HG03045 (cell line): Measurements from ENCODE around the gene MCMBP.
A peak's percentile ranks its signal among the peaks of the same experiment; 100 is the strongest.
"Not testable (repeated sequence)": the region's sequence is repeated elsewhere in the genome, so short reads cannot be mapped to it uniquely, and the experiment has no call there.

Experiments
- ATAC-seq: cut with Tn5 transposase; IDR thresholded peaks from one replicate; pipeline ENCODE4 v1.9.1; 2021; ENCODE audit warnings: mild to moderate bottlenecking, moderate library complexity; ENCODE audit not compliant: unreplicated experiment

MCMBP gene, protein sequence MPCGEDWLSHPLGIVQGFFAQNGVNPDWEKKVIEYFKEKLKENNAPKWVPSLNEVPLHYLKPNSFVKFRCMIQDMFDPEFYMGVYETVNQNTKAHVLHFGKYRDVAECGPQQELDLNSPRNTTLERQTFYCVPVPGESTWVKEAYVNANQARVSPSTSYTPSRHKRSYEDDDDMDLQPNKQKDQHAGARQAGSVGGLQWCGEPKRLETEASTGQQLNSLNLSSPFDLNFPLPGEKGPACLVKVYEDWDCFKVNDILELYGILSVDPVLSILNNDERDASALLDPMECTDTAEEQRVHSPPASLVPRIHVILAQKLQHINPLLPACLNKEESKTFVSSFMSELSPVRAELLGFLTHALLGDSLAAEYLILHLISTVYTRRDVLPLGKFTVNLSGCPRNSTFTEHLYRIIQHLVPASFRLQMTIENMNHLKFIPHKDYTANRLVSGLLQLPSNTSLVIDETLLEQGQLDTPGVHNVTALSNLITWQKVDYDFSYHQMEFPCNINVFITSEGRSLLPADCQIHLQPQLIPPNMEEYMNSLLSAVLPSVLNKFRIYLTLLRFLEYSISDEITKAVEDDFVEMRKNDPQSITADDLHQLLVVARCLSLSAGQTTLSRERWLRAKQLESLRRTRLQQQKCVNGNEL

DNA sequence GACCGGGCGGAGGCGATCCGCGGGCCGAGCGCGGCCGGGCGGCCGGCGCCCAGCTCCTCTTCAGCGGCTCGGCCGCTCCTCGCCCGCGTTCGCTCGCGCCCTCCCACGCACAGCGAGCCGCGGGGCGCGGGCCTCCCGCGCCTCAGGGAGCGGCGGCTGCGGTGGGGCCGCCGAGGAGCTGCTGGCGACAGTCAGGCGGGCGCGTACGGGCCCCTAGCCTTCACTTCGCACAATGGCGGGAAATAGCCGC is at the start of gene MCMBP:
Gene MCMBP (minus strand): TSS at position 234 of the 250 bp plus-strand sequence. CDS start 259 bp downstream, outside the sequence.
- peak; percentile 21 for ATAC-seq

DNA sequence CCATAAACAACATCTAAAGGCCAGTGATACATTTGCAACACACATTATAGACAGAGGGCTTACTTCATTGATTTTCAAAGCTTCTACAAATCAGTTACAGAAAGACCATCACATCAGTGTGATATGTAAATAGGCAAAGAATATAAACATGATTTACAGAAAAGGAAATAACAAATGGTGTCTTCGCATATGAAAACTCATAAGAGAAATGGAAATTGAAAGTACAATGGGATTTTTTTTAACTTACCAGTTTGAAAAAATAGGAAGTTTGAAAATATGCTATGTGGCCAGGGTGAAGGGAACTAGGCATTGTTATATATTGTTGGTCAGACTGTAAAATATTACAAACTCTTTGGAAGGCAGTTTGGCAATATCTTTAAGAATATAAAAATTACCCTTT is 47.2 kb upstream of the MCMBP start:
- ATAC-seq, result no peak

DNA sequence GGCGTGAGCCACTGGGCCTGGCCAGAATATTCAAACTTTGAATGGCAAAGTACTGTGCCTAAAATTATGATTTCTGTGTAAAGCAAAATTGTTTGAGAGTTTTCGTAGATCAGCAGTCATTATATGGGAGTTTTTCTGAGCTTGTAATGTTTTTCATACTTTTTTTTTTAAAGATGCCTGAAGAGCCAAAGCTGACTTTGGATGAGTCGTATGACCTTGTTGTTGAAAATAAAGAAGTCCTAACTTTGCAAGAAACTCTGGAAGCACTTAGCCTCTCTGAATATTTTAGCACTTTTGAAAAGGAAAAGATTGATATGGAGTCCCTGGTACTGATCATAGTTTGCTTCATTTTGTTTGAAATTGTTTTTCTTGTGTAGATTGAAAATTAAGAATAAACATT is 46.6 kb upstream of the MCMBP start:
- ATAC-seq, result no peak

DNA sequence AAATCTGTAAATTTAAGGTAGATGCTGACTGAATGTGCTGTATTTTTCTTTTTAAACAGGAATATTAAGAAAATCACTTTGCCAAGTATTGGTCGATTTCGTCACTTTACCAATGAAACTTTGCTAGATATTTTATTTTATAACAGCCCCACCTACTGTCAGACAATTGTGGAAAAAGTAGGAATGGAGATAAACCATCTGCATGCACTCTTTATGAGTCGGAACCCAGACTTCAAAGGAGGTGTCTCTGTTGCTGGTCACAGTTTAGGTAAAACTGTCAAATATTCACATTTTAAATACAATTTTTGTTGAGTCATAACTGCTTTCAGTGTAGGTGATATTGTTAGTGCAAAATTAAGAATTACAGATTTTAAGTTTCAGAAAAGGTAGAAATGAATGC is 45.1 kb upstream of the MCMBP start:
- no peak for ATAC-seq

DNA sequence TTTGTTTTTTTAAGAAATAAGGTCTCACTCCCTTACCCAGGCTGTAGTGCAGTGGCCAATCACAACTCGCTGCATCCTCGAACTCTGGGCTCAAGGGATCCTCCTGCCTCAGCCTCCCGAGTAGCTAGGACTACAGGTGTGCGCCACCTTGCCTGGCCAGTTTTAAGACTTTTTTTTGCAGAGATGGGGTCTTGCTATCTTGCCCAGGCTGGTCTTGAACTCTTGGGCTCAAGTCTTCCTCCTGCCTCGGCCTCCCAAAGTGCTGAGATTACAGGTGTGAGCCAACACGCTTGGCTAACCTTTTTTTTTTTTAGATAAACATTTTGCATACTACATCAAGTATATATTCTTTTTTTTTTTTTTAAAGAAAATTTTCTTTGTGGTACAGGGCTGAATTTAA is 38.0 kb upstream of the MCMBP start:
- ATAC-seq, result no peak

DNA sequence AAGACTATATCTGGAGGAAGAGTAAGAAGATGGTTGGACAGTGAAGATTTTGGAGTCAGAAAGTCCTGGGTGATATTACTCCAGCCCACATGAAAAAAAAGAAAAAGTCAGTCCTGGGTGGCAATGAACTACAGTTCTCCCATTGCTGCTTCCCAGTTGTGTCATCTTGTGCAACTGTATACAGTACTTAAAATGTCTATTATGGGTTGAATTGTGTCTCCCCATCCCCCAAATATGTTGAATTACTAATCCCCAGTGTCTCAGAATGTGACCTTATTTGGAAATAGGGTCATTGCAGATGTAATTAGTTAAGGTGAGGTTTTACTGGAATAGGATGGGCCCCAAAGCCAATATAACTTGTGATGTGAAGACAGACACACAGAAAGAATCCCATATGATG is 35.5 kb upstream of the MCMBP start:
- no peak for ATAC-seq

DNA sequence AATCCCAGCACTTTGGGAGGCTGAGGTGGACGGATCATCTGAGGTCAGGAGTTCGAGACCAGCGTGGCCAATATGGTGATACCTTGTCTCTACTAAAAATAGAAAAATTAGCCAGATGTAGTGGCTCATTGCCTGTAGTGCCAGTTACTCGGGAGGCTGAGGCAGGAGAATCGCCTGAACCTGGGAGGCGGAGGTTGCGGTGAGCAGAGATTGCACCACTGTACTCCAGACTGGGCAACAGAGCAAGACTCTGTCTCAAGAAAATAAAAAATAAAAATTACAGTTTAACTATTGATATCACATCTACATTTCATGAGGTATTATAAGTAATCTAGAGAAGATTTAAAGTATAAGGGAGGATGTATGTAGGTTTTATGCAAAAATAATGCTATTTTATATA is 35.1 kb upstream of the MCMBP start:
- ATAC-seq, result not testable (repeated sequence)

DNA sequence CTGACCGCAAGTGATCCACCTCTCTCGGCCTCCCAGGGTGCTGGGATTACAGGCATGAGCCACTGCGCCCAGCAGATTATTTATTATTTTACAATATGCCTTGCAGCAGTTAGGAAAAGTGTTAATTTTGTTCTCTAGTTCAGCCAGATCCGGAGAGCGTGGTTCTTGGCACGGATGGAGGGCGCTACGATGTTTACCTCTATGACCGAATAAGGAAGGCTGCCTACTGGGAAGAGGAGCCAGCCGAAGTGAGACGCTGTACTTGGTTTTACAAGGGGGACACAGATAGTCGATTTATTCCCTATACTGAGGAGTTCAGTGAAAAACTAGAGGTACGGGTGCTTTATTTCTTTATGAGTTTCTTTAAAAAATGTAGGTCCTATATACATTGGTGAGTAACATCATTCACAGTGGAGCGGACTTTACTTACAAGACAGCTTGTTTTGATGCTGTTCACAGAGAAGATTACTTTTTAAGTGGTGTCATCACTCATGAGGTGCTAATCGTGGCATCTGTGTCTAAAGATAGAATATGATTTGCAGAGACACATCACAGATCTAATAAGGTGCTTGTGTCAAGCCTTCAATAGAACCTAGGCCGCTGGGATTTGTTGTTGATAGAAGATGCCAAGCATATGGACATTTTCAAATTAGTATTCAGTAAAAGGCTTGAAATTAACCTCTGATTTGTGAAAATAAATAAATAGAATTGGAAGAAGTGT is 31.5 kb upstream of the MCMBP start:
- ATAC-seq, result no peak

DNA sequence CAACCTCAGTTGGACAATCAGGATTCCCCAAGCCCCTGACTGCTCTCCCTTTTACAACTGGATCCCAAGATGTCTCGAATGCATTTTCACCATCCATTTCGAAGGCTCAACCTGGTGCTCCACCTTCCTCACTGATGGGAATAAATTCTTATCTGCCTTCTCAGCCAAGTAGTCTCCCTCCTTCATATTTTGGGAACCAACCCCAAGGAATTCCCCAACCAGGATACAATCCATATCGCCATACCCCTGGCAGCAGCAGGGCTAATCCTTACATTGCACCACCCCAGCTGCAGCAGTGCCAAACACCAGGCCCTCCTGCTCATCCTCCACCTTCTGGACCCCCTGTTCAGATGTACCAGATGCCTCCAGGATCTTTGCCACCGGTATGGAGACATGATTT is 25.9 kb upstream of the MCMBP start:
- no peak for ATAC-seq

DNA sequence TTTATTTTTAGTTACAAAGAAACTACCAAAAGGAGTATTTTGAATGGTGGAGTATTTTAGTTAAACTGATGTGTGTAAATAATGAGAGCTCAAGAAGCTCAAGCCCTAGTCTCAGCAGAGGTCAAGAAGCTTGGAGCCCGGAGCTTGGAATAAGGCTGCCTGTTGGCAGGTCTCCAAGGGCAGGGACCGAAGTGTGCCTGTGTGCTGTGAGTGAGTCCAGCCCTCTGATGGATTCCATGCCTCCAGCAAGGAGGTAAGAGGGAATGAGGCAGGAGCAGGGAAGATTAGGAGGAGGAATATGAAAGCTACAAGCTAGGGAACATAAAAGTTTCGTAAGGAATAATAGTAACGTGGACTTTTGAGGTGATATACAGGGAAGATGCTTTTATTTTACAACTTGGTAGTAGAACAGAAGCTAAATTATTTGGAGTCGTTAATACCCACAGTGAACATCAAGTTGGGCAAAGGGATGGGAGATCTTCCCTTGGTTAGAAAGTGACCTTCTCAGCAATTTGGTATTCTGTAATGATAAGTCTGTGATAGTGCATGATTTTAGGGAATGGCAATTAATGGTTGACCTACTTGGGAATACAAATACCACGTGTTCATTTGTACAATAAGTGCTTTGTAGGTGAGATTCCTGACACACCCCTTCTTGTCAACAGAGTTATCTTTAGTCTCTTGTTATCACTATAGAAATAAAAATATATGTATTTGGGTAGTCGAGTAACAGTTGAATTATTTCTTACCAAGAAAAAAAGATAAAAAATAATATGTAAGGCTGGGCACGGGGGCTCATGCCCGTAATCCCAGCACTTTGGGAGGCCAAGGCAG is 24.5 kb upstream of the MCMBP start:
- no peak for ATAC-seq

DNA sequence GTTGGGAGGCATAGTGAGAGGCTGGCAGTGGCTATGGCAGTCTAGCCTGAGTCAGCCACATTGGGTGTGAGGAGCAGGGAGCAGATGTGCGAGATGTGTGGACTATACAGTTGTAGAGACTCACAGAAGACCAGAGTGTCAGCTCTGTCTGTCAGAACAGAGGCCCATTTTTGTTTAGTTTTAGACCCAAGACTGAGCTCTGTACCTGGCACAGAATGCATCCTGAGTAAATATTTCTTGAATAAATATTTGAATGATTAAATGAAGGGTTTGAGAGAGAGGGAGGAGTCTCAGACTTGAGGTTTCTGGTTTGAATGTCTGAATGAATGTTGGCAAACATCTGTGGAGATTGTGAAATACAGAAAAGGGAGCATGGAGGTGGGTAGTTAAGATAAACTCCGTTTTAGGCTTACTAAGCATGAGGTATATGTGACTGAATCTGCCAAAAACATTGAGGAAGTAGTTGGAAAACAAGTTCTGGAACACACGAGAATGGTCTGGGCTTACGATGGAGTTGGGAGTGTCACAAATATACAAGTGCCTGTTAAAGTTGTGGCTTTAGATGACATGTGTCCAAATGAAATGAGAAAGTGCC is 23.5 kb upstream of the MCMBP start:
- no peak for ATAC-seq

DNA sequence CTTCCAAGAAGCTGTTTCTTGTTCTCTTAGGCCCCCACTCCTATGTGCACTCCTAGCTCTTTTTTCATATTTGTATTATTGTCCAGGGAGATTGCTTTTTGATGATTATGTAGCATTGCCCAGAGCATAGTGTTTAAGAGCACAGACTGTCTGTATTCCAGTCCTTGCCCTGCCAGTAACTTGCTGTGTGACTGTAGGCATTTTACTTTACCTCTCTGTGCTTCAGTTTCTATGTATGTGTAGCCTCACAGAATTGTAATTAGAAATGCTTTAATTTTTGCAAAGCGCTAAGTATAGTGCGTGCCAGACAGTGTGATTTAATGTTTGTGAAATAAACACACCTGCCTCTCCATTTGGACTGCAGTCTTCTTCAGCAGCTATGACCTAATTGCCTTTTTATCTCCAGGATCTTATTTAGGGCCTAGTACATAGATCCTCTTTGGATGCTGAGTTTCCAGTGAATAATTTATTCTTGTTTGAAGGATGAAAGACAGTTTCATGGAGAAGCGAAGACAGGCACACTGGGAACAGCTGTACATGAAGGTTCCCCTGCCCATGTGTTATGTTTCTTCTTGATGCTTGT is 21.3 kb upstream of the MCMBP start:
- no peak for ATAC-seq

DNA sequence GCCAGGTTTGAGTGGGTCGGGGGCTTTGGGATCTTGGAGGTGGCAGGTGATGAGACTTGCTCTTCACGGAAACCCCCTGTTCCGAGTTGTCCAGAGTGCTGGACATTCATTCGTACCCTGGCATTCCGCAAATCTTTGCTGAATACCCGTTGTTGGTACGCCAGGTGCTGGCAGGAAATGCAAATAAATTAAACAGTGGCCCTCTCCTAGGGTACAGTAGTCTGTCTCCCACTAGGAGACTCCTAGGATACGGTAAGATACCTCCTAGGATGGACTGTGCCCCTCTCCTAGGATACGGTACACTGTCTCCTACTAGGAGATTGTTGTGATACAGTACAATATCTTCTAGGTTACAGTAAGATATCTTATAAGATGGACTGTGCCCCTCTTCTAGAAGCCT is 20.4 kb upstream of the MCMBP start:
- ATAC-seq, result no peak

DNA sequence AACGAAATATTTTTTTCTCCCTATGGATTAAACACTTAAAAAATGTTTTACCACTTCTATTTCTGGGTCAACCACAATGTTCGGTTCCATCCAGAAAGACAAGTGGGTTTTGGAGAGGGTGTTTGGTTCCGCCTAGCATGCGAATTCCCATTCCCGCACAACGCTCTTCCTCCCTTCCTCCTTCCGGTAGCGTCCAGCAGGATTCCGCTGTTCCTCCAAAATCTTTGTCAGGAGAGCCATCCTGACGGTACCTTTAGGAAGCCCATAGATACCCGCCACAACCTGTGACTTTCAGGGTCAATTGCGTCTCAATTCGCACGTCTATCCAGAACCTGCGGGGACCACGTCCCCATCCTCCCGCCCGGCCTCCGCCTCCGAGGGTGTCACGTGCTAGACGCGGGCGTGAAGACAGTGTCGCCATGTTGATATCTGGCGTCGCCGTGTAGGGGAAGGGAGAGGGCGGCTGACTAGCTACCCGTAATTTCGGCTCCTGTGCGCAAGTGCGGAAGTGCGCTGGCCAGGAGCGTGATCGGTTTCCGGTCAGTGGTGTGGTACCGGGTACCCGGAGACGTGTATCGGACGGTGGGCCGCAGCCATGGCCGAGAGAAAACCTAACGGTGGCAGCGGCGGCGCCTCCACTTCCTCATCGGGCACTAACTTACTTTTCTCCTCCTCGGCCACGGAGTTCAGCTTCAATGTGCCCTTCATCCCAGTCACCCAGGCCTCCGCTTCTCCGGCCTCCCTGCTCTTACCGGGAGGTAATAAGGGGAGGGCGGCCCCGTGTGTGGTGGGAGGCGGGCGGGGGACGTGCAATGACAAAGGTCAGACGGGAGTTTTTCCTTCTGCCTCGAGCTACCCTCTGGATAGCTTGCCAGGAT is 19.8 kb upstream of the MCMBP start, which contains the start of gene SEC23IP:
Gene SEC23IP (plus strand): TSS at position 543 of the 878 bp plus-strand sequence. CDS start 53 bp downstream, at position 596.
- ATAC-seq, result peak; percentile 99

DNA sequence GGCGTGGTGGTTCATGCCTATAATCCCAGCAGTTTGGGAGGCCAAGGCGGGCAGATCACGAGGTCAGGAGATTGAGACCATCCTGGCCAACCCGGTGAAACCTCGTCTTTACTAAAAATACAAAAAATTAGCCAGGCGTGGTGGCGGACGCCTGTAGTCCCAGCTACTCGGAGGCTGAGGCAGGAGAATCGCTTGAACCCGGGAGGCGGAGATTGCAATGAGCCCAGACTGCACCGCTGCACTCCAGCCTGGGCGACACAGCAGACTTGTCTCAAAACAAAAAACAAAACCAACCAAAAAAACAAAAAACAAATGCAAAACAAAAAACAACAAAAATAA is 19.2 kb upstream of the MCMBP start:
- ATAC-seq, result not testable (repeated sequence)

DNA sequence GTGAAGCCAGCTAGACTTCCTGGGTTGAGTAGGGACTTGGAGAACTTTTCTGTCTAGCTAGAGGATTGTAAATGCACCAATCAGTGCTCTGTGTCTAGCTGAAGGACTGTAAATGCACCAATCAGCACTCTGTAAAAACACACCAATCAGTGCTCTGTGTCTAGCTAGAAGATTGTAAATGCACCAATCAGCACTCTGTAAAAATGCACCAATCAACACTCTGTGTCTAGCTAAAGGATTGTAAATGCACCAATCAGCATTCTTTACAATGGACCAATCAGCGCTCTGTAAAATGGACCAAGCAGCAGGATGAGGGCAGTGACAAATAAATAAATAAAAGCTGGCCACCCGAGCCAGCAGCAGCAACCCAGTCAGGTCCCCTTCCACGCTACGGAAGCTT is 17.7 kb upstream of the MCMBP start:
- not testable (repeated sequence) for ATAC-seq

DNA sequence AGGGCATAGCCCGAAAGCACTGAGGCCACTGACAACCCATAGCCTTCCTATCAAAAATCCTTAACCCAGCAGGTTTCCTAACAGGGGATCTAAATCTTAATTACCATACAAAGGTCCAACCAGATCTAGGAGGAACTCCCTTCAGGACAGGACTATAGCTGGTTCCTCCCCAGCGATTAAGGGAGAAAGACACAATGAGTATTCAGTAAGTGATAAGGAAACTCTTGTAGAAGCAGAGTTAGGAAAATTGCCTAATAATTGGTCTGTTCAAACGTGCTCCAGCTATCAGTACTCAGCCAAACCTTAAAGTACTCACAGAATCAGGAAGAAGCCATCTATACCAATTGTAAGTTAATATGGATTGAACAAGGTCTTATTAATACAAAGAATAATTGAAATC is 16.6 kb upstream of the MCMBP start:
- not testable (repeated sequence) for ATAC-seq

DNA sequence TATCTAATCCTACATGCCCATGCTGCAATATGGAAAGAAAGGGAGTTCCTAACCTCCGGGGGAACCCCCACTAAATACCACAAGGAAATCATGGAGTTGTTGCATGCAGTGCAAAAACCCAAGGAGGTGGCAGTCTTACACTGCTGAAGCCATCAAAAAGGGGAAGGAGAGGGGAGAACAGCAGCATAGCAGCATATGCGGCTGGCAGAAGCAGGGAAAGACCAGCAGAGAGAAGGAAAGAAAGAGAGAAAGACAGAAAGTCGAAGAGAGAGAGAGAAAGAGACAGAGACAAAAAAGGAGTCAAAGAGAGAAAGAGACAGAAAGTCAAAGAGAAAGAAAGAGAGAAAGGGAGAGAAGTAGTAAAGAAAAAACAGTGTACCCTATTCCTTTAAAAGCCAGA is 16.1 kb upstream of the MCMBP start:
- not testable (repeated sequence) for ATAC-seq

DNA sequence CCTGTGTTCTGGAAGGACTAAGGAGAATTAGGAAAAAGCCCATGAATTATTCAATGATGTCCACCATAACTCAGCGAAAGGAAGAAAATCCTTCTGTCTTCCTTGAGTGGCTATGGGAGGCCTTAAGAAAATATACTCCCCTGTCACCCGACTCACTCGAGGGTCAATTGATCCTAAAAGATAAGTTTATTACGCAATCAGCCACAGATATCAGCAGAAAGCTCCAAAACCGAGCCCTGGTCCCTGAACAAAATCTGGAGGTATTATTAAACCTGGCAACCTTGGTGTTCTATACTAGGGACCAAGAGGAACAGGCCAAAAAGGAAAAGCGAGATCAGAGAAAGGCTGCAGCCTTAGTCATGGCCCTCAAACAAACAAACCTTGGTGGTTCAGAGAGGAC is 13.4 kb upstream of the MCMBP start:
- not testable (repeated sequence) for ATAC-seq
